ENCODE data around the gene MAL. TPM values are rescaled to one million over a fixed set of nuclear protein-coding genes. Genes with fewer than 3 reads are reported as not detected.

The MAL gene
- total and polyA plus RNA-seq, 3 donors from 2014 or later, result 0.62 to 1.3 (median 0.79) TPM

DNA sequence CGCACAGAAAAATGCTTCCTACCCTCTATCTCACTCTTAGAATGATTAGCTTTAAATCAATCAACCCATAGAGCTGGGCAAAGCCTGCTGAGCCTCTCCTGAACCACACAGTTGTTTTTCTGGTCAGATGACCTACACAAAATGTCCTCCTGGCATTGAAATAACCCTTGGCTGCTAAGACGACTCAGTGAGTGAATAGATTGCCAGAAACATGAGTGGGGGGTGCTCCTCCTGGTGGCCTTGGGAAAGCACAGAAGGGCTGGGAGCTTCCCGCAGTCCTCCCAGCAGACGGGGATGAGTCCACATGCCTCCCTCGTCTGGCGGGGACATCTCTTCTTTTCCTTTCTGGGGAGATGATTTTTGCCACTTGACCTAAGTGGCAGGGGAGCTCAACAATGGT lies 14.9 kb downstream of the MAL start:
- Histone ChIP-seq H3K9me3 (no peaks in the 10 kb centered on the region), H3K36me3 (ENCODE audit: low read depth, missing control alignments) (no peaks in the 10 kb centered on the region), H3K4me3 (no peak overlapping the region), H3K27me3 (no peaks in the 10 kb centered on the region), H3K27ac (no peak overlapping the region), H3K4me1 (no peaks in the 10 kb centered on the region)
- 36 to 52% methylated on average over 6 of the region's 6 CpGs for WGBS, 2 donors
- TF ChIP-seq, protein P1, sequence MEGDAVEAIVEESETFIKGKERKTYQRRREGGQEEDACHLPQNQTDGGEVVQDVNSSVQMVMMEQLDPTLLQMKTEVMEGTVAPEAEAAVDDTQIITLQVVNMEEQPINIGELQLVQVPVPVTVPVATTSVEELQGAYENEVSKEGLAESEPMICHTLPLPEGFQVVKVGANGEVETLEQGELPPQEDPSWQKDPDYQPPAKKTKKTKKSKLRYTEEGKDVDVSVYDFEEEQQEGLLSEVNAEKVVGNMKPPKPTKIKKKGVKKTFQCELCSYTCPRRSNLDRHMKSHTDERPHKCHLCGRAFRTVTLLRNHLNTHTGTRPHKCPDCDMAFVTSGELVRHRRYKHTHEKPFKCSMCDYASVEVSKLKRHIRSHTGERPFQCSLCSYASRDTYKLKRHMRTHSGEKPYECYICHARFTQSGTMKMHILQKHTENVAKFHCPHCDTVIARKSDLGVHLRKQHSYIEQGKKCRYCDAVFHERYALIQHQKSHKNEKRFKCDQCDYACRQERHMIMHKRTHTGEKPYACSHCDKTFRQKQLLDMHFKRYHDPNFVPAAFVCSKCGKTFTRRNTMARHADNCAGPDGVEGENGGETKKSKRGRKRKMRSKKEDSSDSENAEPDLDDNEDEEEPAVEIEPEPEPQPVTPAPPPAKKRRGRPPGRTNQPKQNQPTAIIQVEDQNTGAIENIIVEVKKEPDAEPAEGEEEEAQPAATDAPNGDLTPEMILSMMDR (IDR thresholded peaks at IDR 0.05), result no peak
- TF ChIP-seq POLR2A (IDR thresholded peaks at IDR 0.05), result no peak
- DNase-seq, result no peak
- intact Hi-C loops (cut with DNase I; ENCODE audit: low total_unique reads), result no loop called here

DNA sequence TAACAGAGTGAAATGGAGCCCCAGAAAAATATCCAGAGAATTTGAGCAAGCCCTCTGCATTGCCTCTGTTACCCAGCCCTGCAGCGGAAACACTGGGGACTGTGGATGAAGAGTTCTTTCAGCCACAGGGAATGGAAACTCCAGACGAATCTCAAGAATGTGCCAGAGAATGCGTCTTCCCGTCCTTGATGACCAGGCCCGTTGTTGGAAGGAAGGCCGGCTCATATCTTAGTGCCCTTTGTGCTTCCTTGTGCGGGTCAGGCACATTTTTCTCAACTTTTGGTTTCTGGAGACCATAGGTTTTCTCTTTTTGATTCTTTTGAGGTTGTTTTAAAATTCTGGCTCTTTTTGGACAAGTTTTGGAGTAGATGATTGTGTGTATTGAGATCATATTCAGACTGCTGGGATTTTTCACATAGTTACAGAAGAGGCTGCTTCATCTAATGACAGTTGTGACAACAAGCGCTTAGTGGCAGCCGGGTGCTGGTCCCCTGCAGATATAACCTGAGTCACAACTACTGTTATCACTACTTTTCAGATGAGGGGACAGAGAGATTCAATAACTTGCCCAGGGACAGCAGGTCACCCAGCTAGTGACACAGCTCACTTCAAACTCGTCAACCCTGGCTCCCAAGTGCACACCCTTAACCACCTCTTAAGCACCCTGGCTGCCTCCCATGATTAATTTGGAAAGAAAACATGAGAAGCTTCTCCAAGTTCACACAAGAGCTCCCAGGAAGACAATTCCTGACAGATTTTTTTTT lies 15.7 kb downstream of the MAL start:
- H3K9me3 ChIP-seq, result no peaks in the 10 kb centered on the region
- no peak for DNase-seq
- no peaks in the 10 kb centered on the region for H3K27me3 ChIP-seq
- 70 to 77% methylated on average over 10 of the region's 10 CpGs for WGBS, 2 donors
- no peaks in the 10 kb centered on the region for H3K36me3 ChIP-seq (ENCODE audit: low read depth, missing control alignments)
- no peaks in the 10 kb centered on the region for H3K4me1 ChIP-seq
- no peak overlapping the region for H3K27ac ChIP-seq
- H3K4me3 ChIP-seq, result no peak overlapping the region
- TF ChIP-seq, protein P1 (IDR thresholded peaks at IDR 0.05), result no peak
- TF ChIP-seq POLR2A (IDR thresholded peaks at IDR 0.05), result no peak
- intact Hi-C loops (cut with DNase I; ENCODE audit: low total_unique reads), result no loop called here

DNA sequence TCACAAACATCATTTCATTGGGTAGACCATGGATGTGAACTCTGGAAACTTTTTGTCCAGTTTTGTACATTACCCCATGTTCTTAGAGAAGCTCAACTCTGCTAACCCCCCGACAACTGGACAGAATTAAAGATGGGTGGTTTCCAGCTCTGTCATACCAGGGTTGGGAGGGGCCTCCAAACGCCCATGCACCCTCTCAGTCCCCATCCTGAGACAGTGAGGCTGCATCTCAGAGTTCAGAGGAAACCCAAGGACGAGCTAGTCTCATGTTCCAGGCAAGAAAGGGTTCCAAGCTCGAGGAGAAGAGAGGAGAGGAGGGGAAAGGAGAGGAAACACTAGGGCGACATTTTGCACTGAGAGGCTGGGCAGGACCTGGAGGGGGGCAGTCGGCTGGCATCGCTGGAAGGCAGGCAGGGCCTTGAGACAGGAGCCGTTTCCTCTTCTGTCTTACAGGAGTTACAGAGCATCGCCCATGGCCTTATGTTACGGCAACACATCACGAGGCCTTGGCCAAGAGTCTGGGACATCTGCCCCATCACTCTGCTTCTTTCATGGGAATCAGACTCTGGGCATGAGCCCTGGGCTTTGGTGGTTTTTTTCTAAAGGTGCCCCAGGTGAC lies 16.4 kb downstream of the MAL start:
- Histone ChIP-seq H3K27me3 (no peaks in the 10 kb centered on the region), H3K4me1 (no peaks in the 10 kb centered on the region), H3K9me3 (no peaks in the 10 kb centered on the region), H3K4me3 (no peak overlapping the region), H3K27ac (no peak overlapping the region), H3K36me3 (ENCODE audit: low read depth, missing control alignments) (no peaks in the 10 kb centered on the region)
- no peak for DNase-seq
- TF ChIP-seq POLR2A (IDR thresholded peaks at IDR 0.05), result no peak
- TF ChIP-seq, protein P1 (IDR thresholded peaks at IDR 0.05), result no peak
- intact Hi-C loops (cut with DNase I; ENCODE audit: low total_unique reads), result no loop called here
- 85 to 86% methylated on average over 10 to 11 of the region's 11 CpGs for WGBS, 2 donors

- H3K4me3 ChIP-seq, result no peak overlapping the region
- no peaks in the 10 kb centered on the region for H3K9me3 ChIP-seq
- intact Hi-C loops (cut with DNase I; ENCODE audit: low total_unique reads), result no loop called here
- H3K27ac ChIP-seq, result no peak overlapping the region
- H3K36me3 ChIP-seq (ENCODE audit: low read depth, missing control alignments), result no peaks in the 10 kb centered on the region
- H3K27me3 ChIP-seq, result no peaks in the 10 kb centered on the region
- no peak for TF ChIP-seq POLR2A (IDR thresholded peaks at IDR 0.05)
- TF ChIP-seq, protein P1 (IDR thresholded peaks at IDR 0.05), result no peak
- no peaks in the 10 kb centered on the region for H3K4me1 ChIP-seq
- 68 to 74% methylated on average over 5 to 7 of the region's 7 CpGs for WGBS, 2 donors
- no peak for DNase-seq
Measured at GRCh38 chr2:95042472-95043271, 17.2 kb downstream of the MAL start.

Measured in testis (tissue), 3 donors.